ENCODE results near the gene DNAJC4. TPM values are rescaled to one million over a fixed set of nuclear protein-coding genes. Genes with fewer than 3 reads are reported as not detected.

DNAJC4 gene
- polyA plus RNA-seq, 2 donors: 31.2 to 53.7 TPM

GRCh38 chr11:64220271-64220670 is 10.1 kb upstream of the DNAJC4 start:
- 89 to 91% methylated on average over 16 to 17 of the region's 17 CpGs for WGBS, 2 donors
- no peaks in the 10 kb centered on the region for H3K27me3 ChIP-seq (ENCODE audit: control insufficient read depth in 1 of 2, insufficient read depth in 2 of 2, low read length in 2 of 2)
- no peak overlapping the region for H3K4me3 ChIP-seq (ENCODE audit: low read depth in 1 of 2, low read length in 2 of 2)
- no peak overlapping the region for H3K27ac ChIP-seq (ENCODE audit: low read depth in 2 of 2, low read length in 1 of 2)
- no peaks in the 10 kb centered on the region for H3K9me3 ChIP-seq (ENCODE audit: control insufficient read depth in 2 of 2, insufficient read depth in 1 of 2, low read depth in 1 of 2, low read length in 1 of 2)
- peaks cover 3 to 24% of the 10 kb centered on the region in 2 donors for H3K4me1 ChIP-seq (ENCODE audit: control insufficient read depth in 2 of 2, insufficient read depth in 2 of 2, low read length in 1 of 2)
- H3K36me3 ChIP-seq (ENCODE audit: control insufficient read depth in 2 of 2, insufficient read depth in 2 of 2, low read length in 1 of 2): peaks cover 0 to 12% of the 10 kb centered on the region in 2 donors

GRCh38 chr11:64220798-64221197 is 9.6 kb upstream of the DNAJC4 start:
- Histone ChIP-seq H3K27me3 (ENCODE audit: control insufficient read depth in 1 of 2, insufficient read depth in 2 of 2, low read length in 2 of 2) (no peaks in the 10 kb centered on the region), H3K4me1 (ENCODE audit: control insufficient read depth in 2 of 2, insufficient read depth in 2 of 2, low read length in 1 of 2) (peaks cover 6 to 28% of the 10 kb centered on the region in 2 donors), H3K9me3 (ENCODE audit: control insufficient read depth in 2 of 2, insufficient read depth in 1 of 2, low read depth in 1 of 2, low read length in 1 of 2) (no peaks in the 10 kb centered on the region), H3K4me3 (ENCODE audit: low read depth in 1 of 2, low read length in 2 of 2) (no peak overlapping the region), H3K36me3 (ENCODE audit: control insufficient read depth in 2 of 2, insufficient read depth in 2 of 2, low read length in 1 of 2) (peaks cover 0 to 12% of the 10 kb centered on the region in 2 donors), H3K27ac (ENCODE audit: low read depth in 2 of 2, low read length in 1 of 2) (no peak overlapping the region)
- WGBS, 2 donors: 88 to 92% methylated on average over 14 of the region's 14 CpGs

GRCh38 chr11:64222651-64223000 is 7.7 kb upstream of the DNAJC4 start:
- peaks cover 0 to 12% of the 10 kb centered on the region in 2 donors for H3K36me3 ChIP-seq (ENCODE audit: control insufficient read depth in 2 of 2, insufficient read depth in 2 of 2, low read length in 1 of 2)
- H3K27ac ChIP-seq (ENCODE audit: low read depth in 2 of 2, low read length in 1 of 2): peak overlapping the region in 1 of 2 donors; percentile 56
- H3K4me1 ChIP-seq (ENCODE audit: control insufficient read depth in 2 of 2, insufficient read depth in 2 of 2, low read length in 1 of 2): peaks cover 9 to 37% of the 10 kb centered on the region in 2 donors
- H3K27me3 ChIP-seq (ENCODE audit: control insufficient read depth in 1 of 2, insufficient read depth in 2 of 2, low read length in 2 of 2): no peaks in the 10 kb centered on the region
- H3K9me3 ChIP-seq (ENCODE audit: control insufficient read depth in 2 of 2, insufficient read depth in 1 of 2, low read depth in 1 of 2, low read length in 1 of 2): no peaks in the 10 kb centered on the region
- 62% methylated on average over 9 of the region's 9 CpGs for WGBS, 2 donors
- no peak overlapping the region for H3K4me3 ChIP-seq (ENCODE audit: low read depth in 1 of 2, low read length in 2 of 2)

GRCh38 chr11:64223001-64223651 is 7.2 kb upstream of the DNAJC4 start:
- no peaks in the 10 kb centered on the region for H3K9me3 ChIP-seq (ENCODE audit: control insufficient read depth in 2 of 2, insufficient read depth in 1 of 2, low read depth in 1 of 2, low read length in 1 of 2)
- 78 to 83% methylated on average over 24 of the region's 24 CpGs for WGBS, 2 donors
- peaks cover 0 to 12% of the 10 kb centered on the region in 2 donors for H3K36me3 ChIP-seq (ENCODE audit: control insufficient read depth in 2 of 2, insufficient read depth in 2 of 2, low read length in 1 of 2)
- H3K4me1 ChIP-seq (ENCODE audit: control insufficient read depth in 2 of 2, insufficient read depth in 2 of 2, low read length in 1 of 2): peaks cover 9 to 37% of the 10 kb centered on the region in 2 donors
- no peaks in the 10 kb centered on the region for H3K27me3 ChIP-seq (ENCODE audit: control insufficient read depth in 1 of 2, insufficient read depth in 2 of 2, low read length in 2 of 2)
- H3K27ac ChIP-seq (ENCODE audit: low read depth in 2 of 2, low read length in 1 of 2): peak overlapping the region; percentile 9 to 56
- no peak overlapping the region for H3K4me3 ChIP-seq (ENCODE audit: low read depth in 1 of 2, low read length in 2 of 2)

GRCh38 chr11:64224151-64224890 is 6.0 kb upstream of the DNAJC4 start:
- Histone ChIP-seq H3K36me3 (ENCODE audit: control insufficient read depth in 2 of 2, insufficient read depth in 2 of 2, low read length in 1 of 2) (peaks cover 0 to 12% of the 10 kb centered on the region in 2 donors), H3K4me3 (ENCODE audit: low read depth in 1 of 2, low read length in 2 of 2) (no peak overlapping the region), H3K27ac (ENCODE audit: low read depth in 2 of 2, low read length in 1 of 2) (peak overlapping the region in 1 of 2 donors; percentile 50), H3K4me1 (ENCODE audit: control insufficient read depth in 2 of 2, insufficient read depth in 2 of 2, low read length in 1 of 2) (peaks cover 9 to 37% of the 10 kb centered on the region in 2 donors), H3K9me3 (ENCODE audit: control insufficient read depth in 2 of 2, insufficient read depth in 1 of 2, low read depth in 1 of 2, low read length in 1 of 2) (no peaks in the 10 kb centered on the region), H3K27me3 (ENCODE audit: control insufficient read depth in 1 of 2, insufficient read depth in 2 of 2, low read length in 2 of 2) (no peaks in the 10 kb centered on the region)
- WGBS, 2 donors: 81 to 85% methylated on average over 15 to 17 of the region's 17 CpGs

GRCh38 chr11:64224891-64225607 is 5.3 kb upstream of the DNAJC4 start:
- peak overlapping the region; percentile 89 to 94 for H3K27ac ChIP-seq (ENCODE audit: low read depth in 2 of 2, low read length in 1 of 2)

GRCh38 chr11:64225608-64226506 is 4.5 kb upstream of the DNAJC4 start, which contains the start of the genes NUDT22 and TRPT1:
TSS of gene NUDT22 (plus strand) at chr11:64226274. CDS start at chr11:64226653, 379 bp downstream.
TSS of gene TRPT1 (minus strand) at chr11:64226186. CDS start at chr11:64225860, 326 bp downstream.
- H3K9me3 ChIP-seq (ENCODE audit: control insufficient read depth in 2 of 2, insufficient read depth in 1 of 2, low read depth in 1 of 2, low read length in 1 of 2): no peaks in the 10 kb centered on the region
- peaks cover 9 to 40% of the 10 kb centered on the region in 2 donors for H3K4me1 ChIP-seq (ENCODE audit: control insufficient read depth in 2 of 2, insufficient read depth in 2 of 2, low read length in 1 of 2)
- peak within 1 kb of the TSS; percentile 69 to 79 for H3K4me3 ChIP-seq (ENCODE audit: low read depth in 1 of 2, low read length in 2 of 2)
- H3K36me3 ChIP-seq (ENCODE audit: control insufficient read depth in 2 of 2, insufficient read depth in 2 of 2, low read length in 1 of 2): peaks cover 0 to 7% of the 10 kb centered on the region in 2 donors
- no peaks in the 10 kb centered on the region for H3K27me3 ChIP-seq (ENCODE audit: control insufficient read depth in 1 of 2, insufficient read depth in 2 of 2, low read length in 2 of 2)
- WGBS, 2 donors: 0 to 1% methylated on average over 52 to 54 of the region's 54 CpGs
- H3K27ac ChIP-seq (ENCODE audit: low read depth in 2 of 2, low read length in 1 of 2): peak within 1 kb of the TSS; percentile 89 to 94

More at GRCh38 chr11:64224891-64225607, 5.3 kb upstream of the DNAJC4 start:
- H3K4me1 ChIP-seq (ENCODE audit: control insufficient read depth in 2 of 2, insufficient read depth in 2 of 2, low read length in 1 of 2): peaks cover 9 to 37% of the 10 kb centered on the region in 2 donors
- H3K36me3 ChIP-seq (ENCODE audit: control insufficient read depth in 2 of 2, insufficient read depth in 2 of 2, low read length in 1 of 2): peaks cover 0 to 11% of the 10 kb centered on the region in 2 donors
- 55 to 59% methylated on average over 22 of the region's 22 CpGs for WGBS, 2 donors
- no peaks in the 10 kb centered on the region for H3K27me3 ChIP-seq (ENCODE audit: control insufficient read depth in 1 of 2, insufficient read depth in 2 of 2, low read length in 2 of 2)
- H3K4me3 ChIP-seq (ENCODE audit: low read depth in 1 of 2, low read length in 2 of 2): peak overlapping the region; percentile 69 to 79
- H3K9me3 ChIP-seq (ENCODE audit: control insufficient read depth in 2 of 2, insufficient read depth in 1 of 2, low read depth in 1 of 2, low read length in 1 of 2): no peaks in the 10 kb centered on the region

GRCh38 chr11:64226507-64227051 is 3.8 kb upstream of the DNAJC4 start:
- peaks cover 9 to 44% of the 10 kb centered on the region in 2 donors for H3K4me1 ChIP-seq (ENCODE audit: control insufficient read depth in 2 of 2, insufficient read depth in 2 of 2, low read length in 1 of 2)
- peaks cover 0 to 7% of the 10 kb centered on the region in 2 donors for H3K36me3 ChIP-seq (ENCODE audit: control insufficient read depth in 2 of 2, insufficient read depth in 2 of 2, low read length in 1 of 2)
- peak overlapping the region; percentile 69 to 79 for H3K4me3 ChIP-seq (ENCODE audit: low read depth in 1 of 2, low read length in 2 of 2)
- no peaks in the 10 kb centered on the region for H3K27me3 ChIP-seq (ENCODE audit: control insufficient read depth in 1 of 2, insufficient read depth in 2 of 2, low read length in 2 of 2)
- WGBS, 2 donors: 7 to 9% methylated on average over 23 to 26 of the region's 26 CpGs
- H3K27ac ChIP-seq (ENCODE audit: low read depth in 2 of 2, low read length in 1 of 2): peak overlapping the region; percentile 89 to 94
- H3K9me3 ChIP-seq (ENCODE audit: control insufficient read depth in 2 of 2, insufficient read depth in 1 of 2, low read depth in 1 of 2, low read length in 1 of 2): no peaks in the 10 kb centered on the region
